Measurements from ENCODE around the gene CWC27.
"Not testable (repeated sequence)": the region's sequence is repeated elsewhere in the genome, so short reads cannot be mapped to it uniquely, and the experiment has no call there.

The CWC27 gene

DNA sequence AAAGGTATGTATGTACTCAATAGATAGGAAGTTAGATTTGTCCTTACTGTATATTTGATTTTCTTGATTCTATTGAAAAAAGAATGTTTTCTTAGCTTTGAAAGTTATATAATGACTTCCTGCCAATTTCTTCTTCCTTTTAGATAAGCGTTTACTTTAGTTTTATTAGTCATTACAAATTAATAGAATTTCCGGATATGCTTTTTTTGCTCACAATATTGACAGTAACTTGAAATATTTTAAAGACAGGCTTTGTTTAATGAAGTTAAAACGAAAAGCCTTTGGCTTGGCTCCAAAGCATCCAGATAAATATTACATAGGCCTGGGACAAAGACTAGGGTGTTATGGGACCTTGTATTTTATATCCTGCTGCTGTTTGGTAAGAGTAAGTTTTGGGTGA lies 49.5 kb downstream of the CWC27 start:
- Histone ChIP-seq H2AFZ (ENCODE audit: low read length) (no peak overlapping the region), H3K4me2 (ENCODE audit: low read length) (no peak overlapping the region), H3F3A (ENCODE audit: insufficient read depth, low read length) (no peaks in the 10 kb centered on the region), H3K27ac (ENCODE audit: low read depth, low read length, poor library complexity, severe bottlenecking) (no peak overlapping the region), H3K79me2 (ENCODE audit: insufficient read depth, low read length) (no peaks in the 10 kb centered on the region), H3K9me2 (ENCODE audit: low read depth, low read length) (no peaks in the 10 kb centered on the region), H3K4me1 (ENCODE audit: insufficient read depth, low read length, severe bottlenecking) (no peaks in the 10 kb centered on the region), H3K9me3 (ENCODE audit: low read length) (no peaks in the 10 kb centered on the region), H3K27me3 (ENCODE audit: insufficient read depth, low read length) (no peaks in the 10 kb centered on the region), H3K9ac (ENCODE audit: low read length) (no peak overlapping the region), H3K36me3 (ENCODE audit: insufficient read depth, low read length) (no peaks in the 10 kb centered on the region; the same call in 1 of the 2 replicates), H4K20me1 (ENCODE audit: insufficient read depth, low read length) (no peaks in the 10 kb centered on the region), H3K4me3 (ENCODE audit: low read depth, low read length, poor library complexity, severe bottlenecking) (no peak overlapping the region)
- TF ChIP-seq EZH2 (IDR thresholded peaks at IDR 0.05; ENCODE audit: borderline replicate concordance, low read length) = no peak
- TF ChIP-seq, protein P1, sequence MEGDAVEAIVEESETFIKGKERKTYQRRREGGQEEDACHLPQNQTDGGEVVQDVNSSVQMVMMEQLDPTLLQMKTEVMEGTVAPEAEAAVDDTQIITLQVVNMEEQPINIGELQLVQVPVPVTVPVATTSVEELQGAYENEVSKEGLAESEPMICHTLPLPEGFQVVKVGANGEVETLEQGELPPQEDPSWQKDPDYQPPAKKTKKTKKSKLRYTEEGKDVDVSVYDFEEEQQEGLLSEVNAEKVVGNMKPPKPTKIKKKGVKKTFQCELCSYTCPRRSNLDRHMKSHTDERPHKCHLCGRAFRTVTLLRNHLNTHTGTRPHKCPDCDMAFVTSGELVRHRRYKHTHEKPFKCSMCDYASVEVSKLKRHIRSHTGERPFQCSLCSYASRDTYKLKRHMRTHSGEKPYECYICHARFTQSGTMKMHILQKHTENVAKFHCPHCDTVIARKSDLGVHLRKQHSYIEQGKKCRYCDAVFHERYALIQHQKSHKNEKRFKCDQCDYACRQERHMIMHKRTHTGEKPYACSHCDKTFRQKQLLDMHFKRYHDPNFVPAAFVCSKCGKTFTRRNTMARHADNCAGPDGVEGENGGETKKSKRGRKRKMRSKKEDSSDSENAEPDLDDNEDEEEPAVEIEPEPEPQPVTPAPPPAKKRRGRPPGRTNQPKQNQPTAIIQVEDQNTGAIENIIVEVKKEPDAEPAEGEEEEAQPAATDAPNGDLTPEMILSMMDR (IDR thresholded peaks at IDR 0.05; ENCODE audit: low read length) = no peak

DNA sequence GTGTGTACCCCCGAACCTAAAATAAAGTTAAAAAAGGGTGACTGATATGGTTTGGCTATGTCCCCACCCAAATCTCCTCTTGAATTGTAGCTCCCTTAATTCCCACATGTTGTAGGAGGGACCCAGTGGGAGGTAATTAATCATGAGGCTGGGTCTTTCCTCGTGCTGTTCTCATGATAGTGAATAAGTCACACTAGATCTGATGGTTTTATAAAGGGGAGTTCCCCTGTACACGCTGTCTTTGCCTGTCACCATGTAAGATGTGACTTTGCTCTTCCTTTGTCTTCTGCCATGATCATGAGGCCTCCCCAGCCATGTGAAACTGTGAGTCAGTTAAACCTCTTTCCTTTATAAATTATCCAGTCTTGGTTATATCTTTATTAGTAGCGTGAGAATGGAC lies 50.6 kb downstream of the CWC27 start:
- not testable (repeated sequence) for H2AFZ ChIP-seq (ENCODE audit: low read length); H3K79me2 ChIP-seq (ENCODE audit: insufficient read depth, low read length); H3K4me3 ChIP-seq (ENCODE audit: low read depth, low read length, poor library complexity, severe bottlenecking); H3F3A ChIP-seq (ENCODE audit: insufficient read depth, low read length); H3K9me2 ChIP-seq (ENCODE audit: low read depth, low read length); H3K27ac ChIP-seq (ENCODE audit: low read depth, low read length, poor library complexity, severe bottlenecking); H3K4me2 ChIP-seq (ENCODE audit: low read length); H3K4me1 ChIP-seq (ENCODE audit: insufficient read depth, low read length, severe bottlenecking); H3K9me3 ChIP-seq (ENCODE audit: low read length); H3K9ac ChIP-seq (ENCODE audit: low read length); H3K36me3 ChIP-seq (ENCODE audit: insufficient read depth, low read length); H3K27me3 ChIP-seq (ENCODE audit: insufficient read depth, low read length); H4K20me1 ChIP-seq (ENCODE audit: insufficient read depth, low read length)

DNA sequence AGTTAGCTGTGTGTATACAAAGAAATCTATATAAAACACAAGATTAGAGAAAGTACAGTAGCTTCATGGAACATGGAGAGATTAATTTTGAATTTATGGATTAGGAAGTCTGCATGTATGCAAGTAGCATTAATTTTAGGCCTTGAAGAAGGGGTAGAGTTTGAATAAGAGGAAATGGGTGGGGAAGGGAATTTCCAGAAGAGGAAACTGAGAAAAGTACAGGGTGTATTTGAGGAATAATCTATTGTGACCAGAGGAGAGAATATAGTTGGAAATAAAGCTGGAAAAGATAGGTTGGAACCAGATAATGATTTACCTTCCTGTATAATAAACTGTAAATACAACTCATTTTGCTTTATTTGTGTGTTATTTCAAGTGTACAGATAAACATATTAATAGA lies 53.6 kb downstream of the CWC27 start:
- no peaks in the 10 kb centered on the region for H3K4me1 ChIP-seq (ENCODE audit: insufficient read depth, low read length, severe bottlenecking)
- H3F3A ChIP-seq (ENCODE audit: insufficient read depth, low read length) = no peaks in the 10 kb centered on the region
- H4K20me1 ChIP-seq (ENCODE audit: insufficient read depth, low read length) = no peaks in the 10 kb centered on the region
- no peaks in the 10 kb centered on the region for H3K79me2 ChIP-seq (ENCODE audit: insufficient read depth, low read length)
- no peak for TF ChIP-seq EZH2 (IDR thresholded peaks at IDR 0.05; ENCODE audit: borderline replicate concordance, low read length)
- TF ChIP-seq, protein P1 (IDR thresholded peaks at IDR 0.05; ENCODE audit: low read length) = no peak
- H3K27me3 ChIP-seq (ENCODE audit: insufficient read depth, low read length) = no peaks in the 10 kb centered on the region
- no peak overlapping the region for H2AFZ ChIP-seq (ENCODE audit: low read length)
- no peak overlapping the region for H3K4me2 ChIP-seq (ENCODE audit: low read length)
- H3K9me2 ChIP-seq (ENCODE audit: low read depth, low read length) = no peaks in the 10 kb centered on the region
- no peaks in the 10 kb centered on the region; the same call in 1 of the 2 replicates for H3K36me3 ChIP-seq (ENCODE audit: insufficient read depth, low read length)
- H3K9me3 ChIP-seq (ENCODE audit: low read length) = no peaks in the 10 kb centered on the region
- H3K9ac ChIP-seq (ENCODE audit: low read length) = no peak overlapping the region
- H3K4me3 ChIP-seq (ENCODE audit: low read depth, low read length, poor library complexity, severe bottlenecking) = no peak overlapping the region
- no peak overlapping the region for H3K27ac ChIP-seq (ENCODE audit: low read depth, low read length, poor library complexity, severe bottlenecking)

DNA sequence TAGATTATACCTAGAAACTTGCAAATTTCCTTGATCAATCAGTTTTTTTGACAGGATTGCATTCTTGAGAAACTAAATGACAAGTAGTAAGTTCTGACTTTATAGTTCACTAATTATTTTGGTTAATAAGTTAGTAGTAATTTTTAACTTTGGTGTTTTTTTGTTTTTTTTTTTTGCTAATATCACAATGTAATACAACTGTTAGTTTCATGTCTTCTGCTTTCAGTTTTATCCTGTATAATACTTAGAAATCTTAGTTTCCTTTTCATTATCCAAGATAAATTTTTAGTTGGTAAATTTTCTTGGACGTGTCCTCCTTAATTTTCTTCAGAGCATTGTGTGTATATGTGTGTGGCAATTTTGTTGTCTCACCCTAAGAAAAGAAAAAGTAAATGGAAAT lies 57.8 kb downstream of the CWC27 start:
- H3K36me3 ChIP-seq (ENCODE audit: insufficient read depth, low read length) = no peaks in the 10 kb centered on the region
- H3K27ac ChIP-seq (ENCODE audit: low read depth, low read length, poor library complexity, severe bottlenecking) = no peak overlapping the region
- H3K9me3 ChIP-seq (ENCODE audit: low read length) = no peaks in the 10 kb centered on the region
- no peak overlapping the region for H3K4me2 ChIP-seq (ENCODE audit: low read length)
- H3K79me2 ChIP-seq (ENCODE audit: insufficient read depth, low read length) = no peaks in the 10 kb centered on the region
- H2AFZ ChIP-seq (ENCODE audit: low read length) = no peak overlapping the region
- H3K9me2 ChIP-seq (ENCODE audit: low read depth, low read length) = no peaks in the 10 kb centered on the region
- no peaks in the 10 kb centered on the region for H3K27me3 ChIP-seq (ENCODE audit: insufficient read depth, low read length)
- H4K20me1 ChIP-seq (ENCODE audit: insufficient read depth, low read length) = no peaks in the 10 kb centered on the region
- H3F3A ChIP-seq (ENCODE audit: insufficient read depth, low read length) = no peaks in the 10 kb centered on the region
- TF ChIP-seq EZH2 (IDR thresholded peaks at IDR 0.05; ENCODE audit: borderline replicate concordance, low read length) = no peak
- TF ChIP-seq, protein P1 (IDR thresholded peaks at IDR 0.05; ENCODE audit: low read length) = no peak
- no peak overlapping the region for H3K4me3 ChIP-seq (ENCODE audit: low read depth, low read length, poor library complexity, severe bottlenecking)
- H3K4me1 ChIP-seq (ENCODE audit: insufficient read depth, low read length, severe bottlenecking) = no peaks in the 10 kb centered on the region
- no peak overlapping the region for H3K9ac ChIP-seq (ENCODE audit: low read length)
